AG09319 (cell line): ENCODE data around the gene STXBP4.

Experiments used
- DNase-seq: peaks from one replicate; pipeline ENCODE4 v3.0.0-alpha.2; 2010; ENCODE audit warnings: low read depth; ENCODE audit errors: extremely low read depth
- CTCF ChIP-seq: IDR thresholded peaks from 2 replicates; pipeline ENCODE4 v1.5.1; 2011; ENCODE audit warnings: low read depth, mild to moderate bottlenecking, inconsistent platforms, low read length, moderate library complexity

Gene STXBP4

GRCh38 chr17:55133583-55133982 is 165.0 kb downstream of the STXBP4 start:
- no peak for DNase-seq
- no peak for TF ChIP-seq CTCF

- TF ChIP-seq CTCF, result no peak
- no peak for DNase-seq
These were observed 166.1 kb downstream of the STXBP4 start for GRCh38 chr17:55134486-55135157.

GRCh38 chr17:55140809-55141208 is 172.2 kb downstream of the STXBP4 start:
- no peak for DNase-seq
- no peak for TF ChIP-seq CTCF

- no peak for TF ChIP-seq CTCF
- no peak for DNase-seq
These were observed 176.0 kb downstream of the STXBP4 start for GRCh38 chr17:55144518-55144917.

- no peak for DNase-seq
- TF ChIP-seq CTCF, result no peak
These were observed 180.9 kb downstream of the STXBP4 start for GRCh38 chr17:55149485-55149884.

GRCh38 chr17:55152236-55152635 is 183.7 kb downstream of the STXBP4 start:
- no peak for TF ChIP-seq CTCF
- no peak for DNase-seq

GRCh38 chr17:55154101-55154500 is 185.5 kb downstream of the STXBP4 start:
- DNase-seq, result no peak
- no peak for TF ChIP-seq CTCF
